ENCODE measurements around the gene SLC5A9. TPM values are rescaled to one million over a fixed set of nuclear protein-coding genes. Genes with fewer than 3 reads are reported as not detected.
"Not testable (repeated sequence)": the region's sequence is repeated elsewhere in the genome, so short reads cannot be mapped to it uniquely, and the experiment has no call there.

Gene SLC5A9
- total and polyA plus RNA-seq, 9 of the 15 experiments (the other 6 are each of a cell fraction or from before 2014, with no cell fraction given), result not detected

DNA sequence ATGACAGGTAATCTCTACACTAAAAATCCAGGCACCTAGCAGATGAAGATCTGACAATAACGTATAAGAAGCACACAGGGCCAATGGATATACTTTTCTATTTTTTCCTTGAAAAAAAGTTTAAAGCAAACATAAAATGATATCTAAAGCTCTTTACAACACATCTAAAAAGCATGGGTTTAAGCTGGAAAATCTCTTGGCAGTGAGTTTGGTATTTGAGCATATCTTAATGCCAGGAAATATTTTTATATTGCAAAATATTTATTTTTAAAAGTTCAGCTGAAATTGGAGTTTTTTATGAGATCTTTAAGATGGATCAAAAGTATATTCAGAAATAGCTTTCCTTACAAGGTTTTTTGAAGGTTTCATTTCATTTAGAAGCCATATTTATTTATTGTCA is 40.5 kb downstream of the SLC5A9 start (continued):
- TF ChIP-seq TCF3 (CRISPR knock-in tag; IDR thresholded peaks at IDR 0.05) (no peak), TRIM28 (IDR thresholded peaks at IDR 0.05) (no peak), NCOA6 (IDR thresholded peaks at IDR 0.05) (no peak), HCFC1 (IDR thresholded peaks at IDR 0.05; ENCODE audit: low read depth, low read length) (no peak)

DNA sequence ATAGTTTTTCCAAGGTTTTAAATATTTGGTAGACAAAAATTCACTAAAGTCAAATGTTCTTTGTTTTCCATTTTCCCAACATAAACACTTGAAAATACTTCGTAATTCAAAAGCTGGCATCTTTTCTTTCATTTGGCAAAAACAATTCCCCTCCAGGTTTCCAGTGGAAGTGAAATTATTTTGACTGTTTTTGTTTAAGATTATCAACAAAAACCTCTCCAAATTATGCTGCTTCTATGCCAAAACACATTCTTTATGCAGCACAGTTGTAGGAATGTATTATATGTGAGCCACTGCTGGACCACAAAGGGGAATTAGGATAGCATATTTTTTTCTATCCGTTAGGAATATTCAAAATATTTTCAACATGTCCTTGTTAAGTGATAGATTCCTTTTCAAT is 44.1 kb downstream of the SLC5A9 start:
- no peak overlapping the region for H3K9ac ChIP-seq (ENCODE audit: insufficient read depth in 1 of 2, low read depth in 2 of 2, low read length in 2 of 2)
- no peaks in the 10 kb centered on the region for H3K36me3 ChIP-seq (ENCODE audit: control insufficient read depth, insufficient read depth, low read length)
- TF ChIP-seq ZNF41 (CRISPR knock-in tag; conservative IDR thresholded peaks at IDR 0.05) (no peak), POLR2H (tag; IDR thresholded peaks at IDR 0.05; ENCODE audit: low read depth) (no peak), COPS2 (conservative IDR thresholded peaks at IDR 0.05) (no peak)
- 2% methylated on average over 2 of the region's 2 CpGs for WGBS (ENCODE audit: insufficient coverage, low coverage, missing lambda C conversion rate)
- H2AFZ ChIP-seq (ENCODE audit: low read depth, low read length), result no peak overlapping the region
- BruUV-seq (replicated peaks), result no TSS peak
- H3K9me1 ChIP-seq (ENCODE audit: control insufficient read depth, insufficient read depth, low read length), result no peaks in the 10 kb centered on the region
- H3K27me3 ChIP-seq (ENCODE audit: control insufficient read depth in 2 of 2, insufficient read depth in 2 of 2, low read length in 2 of 2), result no peaks in the 10 kb centered on the region
- no peak overlapping the region for H3K4me3 ChIP-seq
- intact Hi-C loops (cut with micrococcal nuclease) (no loop called here), in situ Hi-C loops (cut with MboI) (no loop called here)
- H3K79me2 ChIP-seq (ENCODE audit: control insufficient read depth, insufficient read depth, low read length), result no peaks in the 10 kb centered on the region
- CTCF ChIA-PET (ENCODE audit: low intra/inter-chr PET ratio), result no interaction called here
- DNase-seq (ENCODE audit: extremely low read depth in 1 of 4, low spot score in 3 of 4), result no peak
- no peaks in the 10 kb centered on the region for H4K20me1 ChIP-seq (replicated peaks; ENCODE audit: control insufficient read depth, insufficient read depth, low read length)
- no peaks in the 10 kb centered on the region for H3K4me1 ChIP-seq (replicated peaks in 1 of 2; ENCODE audit: control insufficient read depth in 2 of 2, insufficient read depth in 2 of 2, low read length in 2 of 2)
- H3K9me3 ChIP-seq (replicated peaks; ENCODE audit: control insufficient read depth, insufficient read depth, low read depth, low read length), result no peaks in the 10 kb centered on the region
- no peak overlapping the region for H3K27ac ChIP-seq (ENCODE audit: extremely low read depth, low read depth, low read length)
- POLR2A ChIA-PET, result no interaction called here
- no peak overlapping the region for H3K4me2 ChIP-seq (ENCODE audit: insufficient read depth, low read length)
- ATAC-seq, result no peak
- no peak for FAIRE-seq

DNA sequence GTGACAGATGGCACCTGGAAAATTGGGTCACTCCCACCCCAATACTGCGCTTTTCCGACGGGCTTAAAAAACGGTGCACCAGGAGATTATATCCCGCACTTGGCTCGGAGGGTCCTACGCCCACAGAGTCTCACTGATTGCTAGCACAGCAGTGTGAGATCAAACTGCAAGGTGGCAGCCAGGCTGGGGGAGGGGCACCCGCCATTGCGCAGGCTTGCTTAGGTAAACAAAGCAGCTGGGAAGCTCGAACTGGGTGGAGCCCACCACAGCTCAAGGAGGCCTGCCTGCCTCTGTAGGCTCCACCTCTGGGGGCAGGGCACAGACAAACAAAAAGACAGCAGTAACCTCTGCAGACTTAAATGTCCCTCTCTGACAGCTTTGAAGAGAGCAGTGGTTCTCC is 54.9 kb downstream of the SLC5A9 start:
- H3K9me1 ChIP-seq (ENCODE audit: control insufficient read depth, insufficient read depth, low read length); BruUV-seq (replicated peaks); in situ Hi-C loops (cut with MboI); intact Hi-C loops (cut with micrococcal nuclease); DNase-seq (ENCODE audit: extremely low read depth in 1 of 4, low spot score in 3 of 4); H2AFZ ChIP-seq (ENCODE audit: low read depth, low read length); H3K36me3 ChIP-seq (ENCODE audit: control insufficient read depth, insufficient read depth, low read length); H3K4me1 ChIP-seq (replicated peaks in 1 of 2; ENCODE audit: control insufficient read depth in 2 of 2, insufficient read depth in 2 of 2, low read length in 2 of 2); H3K9ac ChIP-seq (ENCODE audit: insufficient read depth in 1 of 2, low read depth in 2 of 2, low read length in 2 of 2); H3K4me3 ChIP-seq; H3K27ac ChIP-seq (ENCODE audit: extremely low read depth, low read depth, low read length); H3K27me3 ChIP-seq (ENCODE audit: control insufficient read depth in 2 of 2, insufficient read depth in 2 of 2, low read length in 2 of 2); POLR2A ChIA-PET; FAIRE-seq; ATAC-seq; H3K4me2 ChIP-seq (ENCODE audit: insufficient read depth, low read length); H3K9me3 ChIP-seq (replicated peaks; ENCODE audit: control insufficient read depth, insufficient read depth, low read depth, low read length); H3K79me2 ChIP-seq (ENCODE audit: control insufficient read depth, insufficient read depth, low read length); H4K20me1 ChIP-seq (replicated peaks; ENCODE audit: control insufficient read depth, insufficient read depth, low read length); CTCF ChIA-PET (ENCODE audit: low intra/inter-chr PET ratio): not testable (repeated sequence)
- 2% methylated on average over 6 of the region's 10 CpGs for WGBS (ENCODE audit: insufficient coverage, low coverage, missing lambda C conversion rate)
